HG02840 (cell line): ENCODE measurements around the gene COASY.
"Not testable (repeated sequence)": the region's sequence is repeated elsewhere in the genome, so short reads cannot be mapped to it uniquely, and the experiment has no call there.

ENCODE experiments used
- ATAC-seq: cut with Tn5 transposase; IDR thresholded peaks from one replicate; pipeline ENCODE4 v1.9.1; 2021; ENCODE audit warnings: mild to moderate bottlenecking, moderate library complexity, moderate number of reproducible peaks; ENCODE audit not compliant: unreplicated experiment, low FRiP score

COASY gene

GRCh38 chr17:42531455-42532354 lies 30.2 kb upstream of the COASY start:
- ATAC-seq = no peak

- ATAC-seq = peak; percentile 6
Observed at GRCh38 chr17:42535155-42536047, 26.5 kb upstream of the COASY start.

GRCh38 chr17:42536048-42536371 lies 25.9 kb upstream of the COASY start, which contains the start of gene NAGLU:
Gene NAGLU (plus strand): TSS chr17:42536241. CDS start chr17:42536273, 32 bp downstream.
- peak; percentile 75 for ATAC-seq

- ATAC-seq = peak; percentile 59
Observed at GRCh38 chr17:42536372-42537155, 25.4 kb upstream of the COASY start.

GRCh38 chr17:42537156-42537805 lies 24.7 kb upstream of the COASY start:
- ATAC-seq = no peak

- no peak for ATAC-seq
Observed at GRCh38 chr17:42537826-42538451, 24.0 kb upstream of the COASY start.

GRCh38 chr17:42538482-42538881 lies 23.5 kb upstream of the COASY start:
- no peak for ATAC-seq

- ATAC-seq = not testable (repeated sequence)
Observed at GRCh38 chr17:42540558-42540957, 21.4 kb upstream of the COASY start.

GRCh38 chr17:42541041-42541833 lies 20.7 kb upstream of the COASY start:
- ATAC-seq = no peak

GRCh38 chr17:42543190-42544079 lies 18.5 kb upstream of the COASY start:
- ATAC-seq = no peak

GRCh38 chr17:42544874-42545283 lies 17.1 kb upstream of the COASY start:
- no peak for ATAC-seq

GRCh38 chr17:42545755-42546505 lies 16.0 kb upstream of the COASY start:
- not testable (repeated sequence) for ATAC-seq

GRCh38 chr17:42547001-42547461 lies 14.9 kb upstream of the COASY start:
- ATAC-seq = no peak

GRCh38 chr17:42547698-42548069 lies 14.3 kb upstream of the COASY start:
- ATAC-seq = no peak

- ATAC-seq = peak; percentile 43
Observed at GRCh38 chr17:42548070-42548837, 13.7 kb upstream of the COASY start.
